Pons (tissue), 1 donor: ENCODE measurements around the gene CDK8.
"Not testable (repeated sequence)": the region's sequence is repeated elsewhere in the genome, so short reads cannot be mapped to it uniquely, and the experiment has no call there.

Experiments
- DNase-seq: peaks from one replicate; pipeline ENCODE4 v3.0.0-alpha.2; 2016; ENCODE audit warnings: low spot score

The CDK8 gene

GRCh38 chr13:26316095-26316494 lies 62.2 kb downstream of the CDK8 start:
- not testable (repeated sequence) for DNase-seq

GRCh38 chr13:26320766-26321165 lies 66.8 kb downstream of the CDK8 start:
- DNase-seq: peak; percentile 50

GRCh38 chr13:26323127-26323526 lies 69.2 kb downstream of the CDK8 start:
- DNase-seq: no peak

DNA sequence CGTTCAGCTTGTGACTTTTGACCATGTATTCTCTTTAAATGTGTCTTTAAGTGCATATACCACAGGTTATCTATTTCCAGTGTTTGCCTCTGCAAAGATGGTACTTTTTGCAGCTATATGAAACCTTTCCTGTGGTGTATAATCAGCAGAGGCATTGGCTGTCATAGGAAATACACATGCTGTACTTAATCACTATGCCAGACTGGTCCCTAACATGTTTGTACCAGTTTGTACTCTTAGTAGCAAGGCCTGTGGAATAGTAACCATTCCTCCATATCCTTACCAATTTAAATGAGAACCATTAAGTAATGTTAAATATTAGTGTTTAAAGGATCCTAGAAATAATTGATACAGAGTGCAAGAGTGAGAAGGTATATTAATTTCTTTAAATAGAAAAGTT lies 69.8 kb downstream of the CDK8 start:
- DNase-seq: no peak

DNA sequence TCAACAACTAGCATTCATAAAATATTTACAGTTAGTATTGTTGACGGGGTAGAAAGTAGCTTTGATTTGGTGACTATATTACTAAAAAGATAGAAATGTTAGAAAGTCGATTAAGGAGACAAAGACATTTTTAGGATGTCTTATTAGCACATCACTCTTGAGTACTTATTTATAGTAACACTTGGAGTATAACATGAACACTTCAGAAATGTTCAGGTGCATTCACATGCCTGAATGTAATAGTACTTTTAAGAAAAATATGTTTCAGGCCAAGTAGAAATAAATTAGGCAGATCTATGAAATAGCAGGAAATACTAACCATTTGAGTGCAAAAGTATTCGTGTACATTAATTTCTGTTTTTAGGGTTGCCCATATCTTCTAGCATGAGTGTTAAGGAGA lies 70.4 kb downstream of the CDK8 start:
- DNase-seq: no peak

- no peak for DNase-seq
These were observed 70.9 kb downstream of the CDK8 start for GRCh38 chr13:26324867-26325266.

DNA sequence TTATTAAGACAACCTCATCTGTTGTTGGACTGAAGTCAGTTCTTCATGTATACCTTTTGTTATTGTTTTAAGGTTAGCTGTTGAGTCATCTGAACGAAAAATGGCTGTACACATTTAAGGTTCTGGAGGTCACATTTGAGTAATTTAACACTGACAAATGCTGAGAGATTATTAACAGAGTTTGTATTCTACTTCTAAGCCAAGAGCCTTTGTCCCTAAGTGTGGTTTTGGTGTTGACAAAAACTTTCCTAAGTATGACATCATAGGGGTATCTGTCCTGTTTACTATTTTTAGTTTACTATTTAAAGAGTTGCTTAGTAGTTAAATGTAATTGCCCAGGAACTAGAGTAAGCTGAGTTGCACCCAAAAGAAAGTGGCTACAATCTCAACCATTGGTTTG lies 71.9 kb downstream of the CDK8 start:
- no peak for DNase-seq

GRCh38 chr13:26326562-26326961 lies 72.6 kb downstream of the CDK8 start:
- DNase-seq: no peak

GRCh38 chr13:26327940-26328725 lies 74.2 kb downstream of the CDK8 start:
- DNase-seq: no peak

DNA sequence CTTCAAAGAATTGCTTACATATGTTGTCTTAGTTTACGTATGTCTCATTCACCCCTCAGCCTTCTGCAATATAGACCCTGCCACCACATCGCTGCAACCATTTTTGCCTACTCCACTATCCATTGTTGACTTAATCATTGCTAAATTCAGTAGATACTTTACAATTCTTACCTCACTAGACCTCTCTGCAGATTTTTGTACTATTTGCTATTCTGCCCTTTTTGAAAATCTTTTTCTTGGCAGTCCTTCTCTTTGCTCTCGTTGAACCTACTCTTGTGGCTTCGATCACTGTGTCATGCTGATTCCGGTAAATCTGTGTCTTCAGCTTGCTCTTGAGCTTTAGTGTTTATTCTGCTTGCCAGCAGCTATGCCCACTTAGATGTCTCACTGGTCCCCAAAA lies 81.2 kb downstream of the CDK8 start:
- no peak for DNase-seq

DNA sequence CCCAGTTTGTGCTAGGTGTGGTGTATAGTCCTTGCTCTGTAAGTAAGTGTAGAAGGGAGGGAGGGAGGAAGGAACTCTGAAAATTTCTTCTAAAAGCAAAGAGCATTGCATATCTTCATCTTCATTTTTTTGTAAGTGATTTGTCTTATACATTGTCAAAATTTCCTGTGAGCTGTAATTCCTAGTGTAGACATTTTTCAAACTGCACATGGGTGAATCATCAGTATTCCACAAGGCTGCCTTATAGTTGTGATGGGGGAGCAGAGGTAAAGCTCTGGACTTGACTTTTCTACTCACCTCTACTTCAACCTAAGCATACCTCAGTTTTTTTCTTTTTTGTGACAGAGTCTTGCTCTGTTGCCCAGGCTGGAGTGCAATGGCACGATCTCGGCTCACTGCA lies 86.9 kb downstream of the CDK8 start:
- DNase-seq: no peak

DNA sequence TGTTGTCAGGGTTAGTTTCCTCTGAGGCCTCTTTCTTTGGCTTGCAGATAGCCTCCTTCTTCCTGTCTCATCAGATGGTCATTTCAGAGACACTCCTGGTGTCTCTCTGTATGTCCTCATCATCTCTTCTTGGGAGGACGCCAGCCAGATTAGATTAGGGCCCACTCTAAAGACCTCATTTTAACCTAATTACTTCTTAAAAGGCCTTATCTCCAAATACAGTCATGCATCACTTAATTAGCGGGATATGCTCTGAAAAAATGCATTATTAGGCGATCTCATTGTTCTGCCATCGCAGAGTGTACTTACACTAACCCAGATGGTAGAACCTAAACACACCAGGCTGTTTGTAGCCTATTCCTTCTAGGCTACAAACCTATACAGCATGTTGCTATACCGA lies 89.0 kb downstream of the CDK8 start:
- DNase-seq: no peak

DNA sequence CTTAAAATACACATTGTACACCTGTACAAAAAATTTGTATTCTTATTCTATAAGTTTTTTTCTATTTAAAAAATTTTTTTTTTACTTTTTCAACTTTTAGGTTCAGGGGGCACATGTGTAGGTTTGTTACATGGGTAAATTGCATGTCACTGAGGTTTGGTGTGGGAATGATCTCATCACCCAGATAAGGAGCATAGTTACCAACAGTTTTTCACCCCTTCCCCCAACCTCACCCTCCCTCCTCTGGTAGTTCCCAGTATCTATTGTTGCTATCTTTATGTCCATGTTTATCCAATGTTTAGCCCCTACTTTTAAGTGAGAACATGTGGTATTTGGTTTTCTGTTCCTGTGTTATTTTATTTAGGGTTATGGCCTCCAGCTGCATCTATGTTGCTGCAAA lies 89.9 kb downstream of the CDK8 start:
- DNase-seq: no peak

- no peak for DNase-seq
These were observed 91.1 kb downstream of the CDK8 start for GRCh38 chr13:26344980-26345379.

GRCh38 chr13:26348966-26349365 lies 95.0 kb downstream of the CDK8 start:
- no peak for DNase-seq

DNA sequence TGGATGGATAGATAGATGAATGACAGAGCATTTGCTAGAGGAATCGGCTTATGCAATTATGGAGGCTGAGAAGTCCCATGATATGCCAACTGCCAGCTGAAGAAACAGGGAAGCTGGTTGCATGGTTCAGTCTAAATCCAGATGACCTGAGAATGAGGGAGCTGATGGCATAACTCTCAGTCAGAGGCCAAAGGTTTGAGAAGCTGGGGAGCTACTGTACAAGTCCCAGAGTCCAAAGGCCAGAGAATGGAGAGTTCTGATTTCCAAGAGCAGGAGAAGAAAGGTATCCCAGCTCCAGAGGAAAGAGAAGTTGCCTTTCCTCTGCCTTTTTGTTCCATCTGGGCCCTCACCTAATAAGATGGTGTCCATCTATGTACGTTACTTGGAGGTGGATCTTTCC lies 108.3 kb downstream of the CDK8 start:
- no peak for DNase-seq

DNA sequence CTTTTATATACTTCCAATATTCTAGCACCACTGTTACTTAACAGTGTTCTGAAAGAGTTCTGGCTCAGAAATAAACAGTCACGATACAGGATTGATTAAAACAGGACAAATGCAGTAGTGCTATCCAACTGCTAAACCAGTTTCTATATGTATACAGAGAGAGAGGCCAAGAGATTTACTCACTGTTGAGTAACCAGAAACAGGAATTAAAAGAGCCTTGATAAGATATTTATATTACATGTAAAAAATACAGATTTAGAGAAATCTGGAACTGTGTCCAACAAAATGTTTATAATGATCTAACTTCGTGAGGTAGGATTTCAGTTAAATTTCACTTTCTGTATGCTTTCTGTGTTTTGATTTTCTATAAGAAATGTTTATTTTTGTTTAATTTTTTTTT lies 116.6 kb downstream of the CDK8 start:
- no peak for DNase-seq

GRCh38 chr13:26372747-26373146 lies 118.8 kb downstream of the CDK8 start:
- no peak for DNase-seq

DNA sequence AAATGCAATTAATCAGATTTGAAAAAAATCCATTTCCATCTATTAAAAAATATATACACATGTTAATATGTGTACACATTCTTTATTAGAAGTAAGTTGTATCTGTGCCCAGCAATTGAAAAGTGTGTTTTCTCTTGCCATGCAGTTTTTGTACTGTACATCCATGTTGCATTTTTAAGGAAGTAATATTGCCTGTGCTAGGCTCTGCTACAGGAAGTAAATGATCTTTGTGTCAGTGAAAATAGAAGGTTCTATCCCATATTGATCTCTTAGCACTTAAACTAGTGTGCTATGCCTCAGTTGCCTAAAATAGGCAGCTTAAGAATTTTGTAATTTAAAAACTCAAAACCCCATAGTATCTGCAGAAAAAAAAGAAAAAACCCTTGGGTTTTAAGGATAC lies 122.5 kb downstream of the CDK8 start:
- DNase-seq: no peak

DNA sequence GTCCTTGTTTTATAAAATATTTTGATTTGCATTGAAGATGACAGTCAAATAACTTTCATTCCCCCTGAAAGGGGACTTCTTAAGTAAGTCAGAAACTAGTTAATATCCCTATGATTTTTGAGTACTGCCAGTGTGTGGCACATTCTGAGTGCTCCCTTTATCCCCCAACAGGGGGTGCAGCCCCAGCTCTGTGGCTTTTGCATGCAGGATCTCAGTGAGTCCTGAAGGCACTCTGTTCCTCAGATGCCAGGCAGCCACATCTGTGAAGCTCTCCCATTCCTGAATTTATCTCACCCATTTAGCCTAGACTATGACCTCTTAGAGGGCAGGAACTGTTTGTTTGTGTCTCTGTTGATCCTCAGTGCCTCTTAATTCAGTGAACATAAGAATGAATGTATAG lies 123.1 kb downstream of the CDK8 start:
- no peak for DNase-seq

GRCh38 chr13:26378116-26378515 lies 124.2 kb downstream of the CDK8 start:
- DNase-seq: no peak

DNA sequence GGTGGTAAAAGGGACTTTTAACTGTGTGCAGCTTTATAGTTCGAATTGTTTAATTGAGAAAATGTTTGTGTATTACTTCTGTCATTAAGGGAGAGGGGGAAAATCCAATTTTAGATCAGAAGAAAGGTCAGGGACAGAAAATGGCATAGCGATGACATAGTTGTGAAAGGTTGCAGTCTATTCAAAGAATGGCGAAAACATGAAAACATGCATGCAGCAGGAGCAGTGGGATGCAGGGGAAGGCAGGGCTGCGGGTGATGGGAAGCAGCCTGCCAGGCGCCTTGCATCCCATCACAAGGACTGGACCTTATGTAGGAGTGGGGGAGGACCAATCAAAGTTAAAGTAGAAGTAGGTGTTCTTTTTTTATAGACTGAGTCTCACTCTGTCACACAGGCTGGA lies 125.9 kb downstream of the CDK8 start:
- DNase-seq: no peak

DNA sequence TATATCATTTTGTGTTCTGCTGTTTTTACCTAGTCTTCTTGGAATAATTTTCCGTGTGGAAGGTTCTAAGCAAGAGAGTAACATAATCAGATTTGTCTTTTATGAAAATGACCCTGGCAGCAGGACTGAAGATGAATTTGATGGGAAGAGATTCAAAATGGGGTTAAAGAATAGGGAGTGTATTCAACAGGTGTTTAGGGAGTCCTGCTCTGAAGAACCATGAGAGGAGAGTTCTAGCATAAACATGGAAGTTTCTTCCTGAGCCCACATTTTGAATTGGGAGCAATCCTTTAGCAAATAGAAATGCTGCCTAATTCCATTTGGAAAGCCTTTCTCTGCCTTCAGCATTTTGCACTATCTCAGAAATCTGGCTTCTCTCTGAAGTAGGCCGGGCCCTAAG lies 127.0 kb downstream of the CDK8 start:
- no peak for DNase-seq

GRCh38 chr13:26382366-26382765 lies 128.4 kb downstream of the CDK8 start:
- no peak for DNase-seq
